ENCODE measurements around the gene C6orf89. TPM values are rescaled to one million over a fixed set of nuclear protein-coding genes. Genes with fewer than 3 reads are reported as not detected.

Gene C6orf89
- total RNA-seq, 1 experiment from 2014 or later, result 32.9 TPM

GRCh38 chr6:36863670-36864540 is 21.8 kb upstream of the C6orf89 start:
- Histone ChIP-seq H3K79me2 (ENCODE audit: insufficient read depth, low read length) (peaks cover 86% of the 10 kb centered on the region), H3K27ac (ENCODE audit: low read depth, low read length) (no peak overlapping the region), H2AFZ (ENCODE audit: low read depth, low read length, poor library complexity, severe bottlenecking) (no peak overlapping the region), H3K27me3 (ENCODE audit: insufficient read depth, low read length) (no peaks in the 10 kb centered on the region), H3K9ac (ENCODE audit: low read length) (no peak overlapping the region), H4K20me1 (ENCODE audit: insufficient read depth) (no peaks in the 10 kb centered on the region), H3K9me3 (ENCODE audit: control insufficient read depth in 1 of 2, insufficient read depth in 1 of 2, low read depth in 1 of 2, low read length in 2 of 2) (no peaks in the 10 kb centered on the region), H3K9me2 (ENCODE audit: insufficient read depth) (no peaks in the 10 kb centered on the region), H3K4me2 (ENCODE audit: low read length) (no peak overlapping the region), H3K4me1 (ENCODE audit: control insufficient read depth in 1 of 2, insufficient read depth in 2 of 2, low read length in 2 of 2) (peaks cover 0 to 3% of the 10 kb centered on the region in 2 experiments; a peak in 1 of 4 replicates), H3K36me3 (ENCODE audit: control insufficient read depth in 1 of 2, insufficient read depth in 2 of 2, low read length in 2 of 2) (peaks cover 14 to 27% of the 10 kb centered on the region in 2 experiments; a peak in 2 of 4 replicates), H3K4me3 (replicated peaks in 1 of 2; ENCODE audit: low read depth in 1 of 2, low read length in 2 of 2) (no peak overlapping the region)
- ChIA-PET CTCF (interaction anchor here (0.7 to 2.0 kb wide), 3 partner anchors 10 to 154 kb away, joined by 3 to 7 read pairs (median 5); partner anchors contain the start of gene PPIL1), RAD21 (ENCODE audit: low non-redundant PET in 1 of 2, low total read pairs in 2 of 2, uncharacterized antibody in 2 of 2, unreplicated experiment in 2 of 2) (no interaction called here), POLR2A (no interaction called here)
- DNase-seq (ENCODE audit: low read depth, low spot score), result no peak
- intact Hi-C loops (cut with micrococcal nuclease), result no loop called here
- TF ChIP-seq MAX (IDR thresholded peaks at IDR 0.05), result no peak
- BruUV-seq (replicated peaks), result no TSS peak
- no peak for ATAC-seq

- H3K4me1 ChIP-seq (ENCODE audit: control insufficient read depth in 1 of 2, insufficient read depth in 2 of 2, low read length in 2 of 2), result peaks cover 0 to 3% of the 10 kb centered on the region in 2 experiments; a peak in 1 of 4 replicates
- CTCF ChIA-PET, result no interaction called here
- BruUV-seq (replicated peaks), result no TSS peak
- DNase-seq (ENCODE audit: low read depth, low spot score) (no peak), ATAC-seq (no peak)
- intact Hi-C loops (cut with micrococcal nuclease), result no loop called here
- no peak overlapping the region for H2AFZ ChIP-seq (ENCODE audit: low read depth, low read length, poor library complexity, severe bottlenecking)
- H3K27me3 ChIP-seq (ENCODE audit: insufficient read depth, low read length), result no peaks in the 10 kb centered on the region
- no peak overlapping the region for H3K4me3 ChIP-seq (replicated peaks in 1 of 2; ENCODE audit: low read depth in 1 of 2, low read length in 2 of 2)
- no peak for TF ChIP-seq SRF (IDR thresholded peaks at IDR 0.05; ENCODE audit: low read depth)
- no peak for TF ChIP-seq EZH2phosphoT487 (IDR thresholded peaks at IDR 0.05; ENCODE audit: borderline replicate concordance)
- no peak for TF ChIP-seq REST (IDR thresholded peaks at IDR 0.05; ENCODE audit: low read depth)
- peaks cover 80% of the 10 kb centered on the region for H3K79me2 ChIP-seq (ENCODE audit: insufficient read depth, low read length)
- RAD21 ChIA-PET (ENCODE audit: low non-redundant PET in 1 of 2, low total read pairs in 2 of 2, uncharacterized antibody in 2 of 2, unreplicated experiment in 2 of 2), result no interaction called here
- H3K9ac ChIP-seq (ENCODE audit: low read length), result no peak overlapping the region
- no peaks in the 10 kb centered on the region for H4K20me1 ChIP-seq (ENCODE audit: insufficient read depth)
- POLR2A ChIA-PET, result no interaction called here
- no peak overlapping the region for H3K4me2 ChIP-seq (ENCODE audit: low read length)
- H3K9me3 ChIP-seq (ENCODE audit: control insufficient read depth in 1 of 2, insufficient read depth in 1 of 2, low read depth in 1 of 2, low read length in 2 of 2), result no peaks in the 10 kb centered on the region
- H3K9me2 ChIP-seq (ENCODE audit: insufficient read depth), result no peaks in the 10 kb centered on the region
- peaks cover 22 to 30% of the 10 kb centered on the region in 2 experiments; a peak in 3 of 4 replicates for H3K36me3 ChIP-seq (ENCODE audit: control insufficient read depth in 1 of 2, insufficient read depth in 2 of 2, low read length in 2 of 2)
- no peak overlapping the region for H3K27ac ChIP-seq (ENCODE audit: low read depth, low read length)
Measured at GRCh38 chr6:36865835-36866234, 19.9 kb upstream of the C6orf89 start.

All from HCT116 (cell line).